HG03025 (cell line): ENCODE results near the gene CA7.

Experiments
- ATAC-seq: cut with Tn5 transposase; IDR thresholded peaks from one replicate; pipeline ENCODE4 v1.9.1; 2021; ENCODE audit warnings: mild to moderate bottlenecking, moderate library complexity; ENCODE audit not compliant: unreplicated experiment, low FRiP score

CA7 gene

DNA sequence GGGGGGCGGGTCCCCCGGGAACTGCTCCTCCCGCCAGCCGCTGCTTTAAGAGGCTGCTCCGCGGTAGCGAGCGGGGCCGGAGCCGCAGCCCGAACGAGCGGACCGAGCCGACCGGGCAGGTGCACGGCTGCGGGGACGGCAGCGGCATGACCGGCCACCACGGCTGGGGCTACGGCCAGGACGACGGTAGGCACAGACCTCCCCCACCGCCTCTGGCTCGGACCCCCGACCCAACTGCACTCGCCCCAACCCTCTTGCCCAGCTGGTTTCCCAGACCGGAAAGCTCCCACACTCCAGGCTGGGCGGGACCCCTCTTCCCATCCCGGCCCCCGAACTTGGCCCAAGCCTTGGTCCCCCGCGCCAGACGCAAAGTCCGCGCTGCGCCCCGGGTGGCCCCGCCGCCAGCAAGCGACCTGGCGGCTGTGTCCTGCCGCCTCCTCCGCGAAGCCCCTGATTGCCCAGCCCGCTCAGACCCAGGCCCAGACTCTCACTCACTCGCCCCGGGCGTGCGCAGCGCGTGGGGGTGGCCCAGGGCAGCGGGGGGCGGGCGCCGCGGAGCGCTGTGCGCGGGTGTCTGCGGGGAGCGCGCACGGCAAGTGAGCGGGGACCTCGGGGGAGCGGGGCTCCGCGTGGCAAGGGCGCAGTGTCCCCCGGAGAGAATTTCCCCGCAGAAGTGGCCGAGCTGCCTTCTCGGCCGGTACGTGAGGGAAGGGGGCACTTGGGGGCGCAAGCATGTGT is at the start of gene CA7:
Gene CA7 (plus strand): TSS at position 73 of the 738 bp plus-strand sequence. CDS start 74 bp downstream, at position 147.
- no peak for ATAC-seq

DNA sequence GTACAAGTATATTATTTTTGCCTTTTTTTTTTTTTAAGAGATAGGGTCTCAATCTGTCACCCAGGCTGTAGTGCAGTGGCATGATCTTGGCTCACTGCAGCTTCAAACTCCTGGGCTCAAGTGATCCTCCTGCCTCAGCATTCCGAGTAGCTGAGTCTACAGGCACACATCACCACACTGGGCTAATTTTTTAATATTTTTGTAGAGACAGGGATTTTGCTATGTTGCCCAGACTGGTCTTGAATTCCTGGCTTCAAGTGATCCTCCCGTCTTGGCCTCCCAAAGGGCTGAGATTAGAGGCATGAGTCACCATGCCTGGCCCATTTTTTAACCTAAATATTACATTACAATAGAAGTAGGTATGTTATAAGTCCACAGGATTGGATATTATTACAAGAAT is 46.1 kb upstream of the CA7 start:
- ATAC-seq = no peak

DNA sequence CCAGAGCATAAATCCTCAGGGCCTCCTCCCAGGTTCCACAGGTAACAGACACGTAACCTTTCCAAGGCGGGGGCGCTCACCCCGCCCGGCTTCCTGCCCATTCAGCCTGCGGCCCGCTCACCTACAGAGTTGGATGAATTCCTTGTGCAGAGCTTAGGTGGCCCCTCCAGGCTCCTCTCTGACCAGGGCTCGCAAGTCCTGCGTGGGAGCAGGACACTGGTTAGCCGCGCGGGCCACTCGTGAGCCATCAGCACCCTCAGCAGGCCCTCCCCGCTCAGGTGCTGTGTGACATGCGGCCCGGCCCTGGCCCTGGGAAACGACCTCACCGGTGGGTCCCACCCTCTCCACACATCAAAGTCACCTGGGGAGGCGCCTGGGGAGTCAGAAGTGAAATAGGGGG is 43.4 kb upstream of the CA7 start:
- ATAC-seq = no peak

DNA sequence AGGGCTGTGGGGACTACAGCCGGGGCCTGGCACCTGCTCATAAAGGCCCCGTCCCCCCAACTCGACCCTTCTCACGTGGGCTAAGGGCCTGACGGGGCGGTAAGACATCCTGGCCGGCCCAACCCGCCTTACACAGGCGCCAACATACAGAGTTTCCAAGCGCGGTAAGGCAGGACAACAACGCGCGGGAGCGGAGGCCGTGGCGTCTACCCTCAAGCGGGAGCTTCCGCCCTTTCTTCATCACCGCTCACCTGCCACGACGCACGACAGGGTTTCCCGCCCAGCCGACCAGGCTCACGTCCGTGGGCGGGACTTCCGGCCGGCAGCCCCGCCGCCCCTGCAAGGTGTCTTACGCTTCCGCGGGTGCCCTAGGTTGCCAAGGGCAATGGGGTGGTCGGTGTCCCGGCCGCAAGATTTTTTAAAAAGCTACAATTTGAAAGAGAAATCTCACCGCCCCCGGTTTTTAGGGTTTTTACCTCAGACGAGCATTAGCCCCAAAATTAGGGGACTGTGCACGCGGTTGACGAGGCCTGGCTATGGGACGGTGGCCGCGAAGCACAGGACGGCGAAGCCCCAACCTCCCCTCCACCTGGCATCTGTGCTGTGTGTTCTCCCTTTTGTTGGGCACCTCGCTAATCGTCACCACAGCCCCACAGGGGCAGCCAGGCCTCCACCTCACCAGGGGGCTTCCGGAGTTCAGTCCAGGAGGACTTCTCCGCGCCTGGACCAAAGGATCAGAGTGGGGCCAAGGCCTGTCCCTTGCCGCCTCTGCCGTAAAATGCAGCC is 42.7 kb upstream of the CA7 start, which contains the start of gene TERB1:
Gene TERB1 (minus strand): TSS at position 265 of the 786 bp plus-strand sequence. CDS start 4,786 bp downstream, outside the sequence.
- no peak for ATAC-seq

DNA sequence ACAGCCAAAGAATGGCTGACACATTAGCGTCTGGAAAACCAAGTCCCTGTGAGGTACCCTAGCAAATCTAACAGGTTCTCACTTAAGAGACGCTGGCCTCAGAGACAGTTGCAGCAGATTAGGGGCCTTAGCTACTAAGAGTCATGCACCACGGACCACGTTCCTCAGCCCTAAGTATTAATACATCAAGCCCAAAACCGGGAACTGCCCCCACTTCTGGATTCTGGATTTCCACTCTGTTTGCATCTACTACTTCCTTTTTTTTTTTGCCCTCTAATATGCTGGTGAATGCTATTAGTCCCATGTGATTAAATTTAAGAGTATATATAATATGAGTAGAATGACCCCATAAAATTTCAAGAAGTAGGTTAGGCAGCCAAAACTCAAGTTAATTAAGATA is 42.1 kb upstream of the CA7 start:
- ATAC-seq = no peak

DNA sequence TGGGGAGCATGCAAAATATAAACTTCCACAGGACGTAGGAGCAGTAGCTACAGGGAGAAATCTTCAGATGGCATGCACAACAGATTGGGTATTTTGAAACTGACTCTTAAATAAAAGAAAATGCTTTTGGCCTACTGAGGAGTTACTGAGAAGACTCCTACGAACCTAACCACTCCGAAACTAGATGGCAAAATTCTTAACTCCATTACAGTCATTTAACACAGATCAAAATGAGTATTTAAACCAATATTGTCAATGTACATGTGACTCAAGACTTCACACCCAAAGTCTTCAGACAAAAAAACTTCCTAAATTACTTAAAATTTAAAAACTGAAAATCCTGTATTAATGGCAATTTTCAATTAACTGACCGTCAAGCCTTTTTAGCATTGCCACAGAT is 34.4 kb upstream of the CA7 start:
- no peak for ATAC-seq

DNA sequence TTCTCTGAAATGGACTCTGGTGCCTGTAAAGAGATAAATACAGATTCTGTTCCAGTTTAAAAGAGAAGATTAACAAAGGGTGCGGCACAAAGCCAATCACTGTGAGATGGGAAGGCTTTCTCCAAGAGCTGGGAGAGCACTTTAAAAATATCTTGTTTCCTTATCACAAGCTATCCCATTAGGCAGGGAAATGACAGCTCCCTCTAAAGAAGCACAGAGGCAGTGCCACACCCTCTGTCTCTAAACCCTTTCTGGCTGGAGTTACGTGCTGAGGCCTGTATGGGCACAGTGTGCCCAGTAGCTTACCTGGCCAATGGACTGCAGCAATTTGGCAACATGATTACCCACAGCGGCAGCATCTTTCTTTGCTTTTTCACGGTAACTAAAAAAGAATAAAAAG is 33.8 kb upstream of the CA7 start:
- ATAC-seq = no peak

DNA sequence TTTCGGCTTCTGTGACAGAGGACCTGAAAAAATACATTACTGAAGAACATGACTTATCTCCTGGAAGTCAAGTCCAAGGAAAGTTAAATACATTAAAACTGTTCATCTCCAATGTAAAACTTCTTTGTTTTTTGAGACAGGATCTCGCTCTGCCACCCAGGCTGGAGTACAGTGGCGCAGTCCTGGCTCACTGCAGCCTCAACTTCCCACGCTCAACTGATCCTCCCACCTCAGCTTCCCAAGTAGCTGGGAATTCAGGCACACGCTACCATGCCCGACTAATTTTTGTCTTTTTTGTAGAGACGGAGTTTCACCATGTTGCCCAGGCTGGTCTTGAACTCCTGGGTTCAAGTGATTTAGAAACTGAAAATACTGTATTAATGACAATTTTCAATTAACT is 33.2 kb upstream of the CA7 start:
- ATAC-seq = no peak

DNA sequence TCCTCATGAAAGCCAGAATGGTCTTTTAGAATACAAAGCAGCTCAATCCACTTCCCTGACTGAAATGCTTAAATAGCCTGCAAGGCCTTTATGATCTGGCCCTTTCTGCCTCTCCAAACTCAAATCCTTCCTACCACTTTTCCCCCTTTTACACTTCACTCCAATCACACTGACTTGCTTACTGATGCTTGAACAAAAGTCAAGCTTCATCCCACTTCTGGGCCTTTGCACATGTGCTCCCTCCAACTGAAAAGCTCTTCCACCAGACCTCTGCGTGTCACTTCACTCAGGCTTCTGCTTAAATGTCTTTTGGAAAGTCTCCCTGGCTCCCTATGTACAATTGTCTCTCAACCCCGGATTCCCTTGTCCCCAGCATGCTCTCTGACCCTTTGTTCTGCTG is 29.5 kb upstream of the CA7 start:
- ATAC-seq = no peak

DNA sequence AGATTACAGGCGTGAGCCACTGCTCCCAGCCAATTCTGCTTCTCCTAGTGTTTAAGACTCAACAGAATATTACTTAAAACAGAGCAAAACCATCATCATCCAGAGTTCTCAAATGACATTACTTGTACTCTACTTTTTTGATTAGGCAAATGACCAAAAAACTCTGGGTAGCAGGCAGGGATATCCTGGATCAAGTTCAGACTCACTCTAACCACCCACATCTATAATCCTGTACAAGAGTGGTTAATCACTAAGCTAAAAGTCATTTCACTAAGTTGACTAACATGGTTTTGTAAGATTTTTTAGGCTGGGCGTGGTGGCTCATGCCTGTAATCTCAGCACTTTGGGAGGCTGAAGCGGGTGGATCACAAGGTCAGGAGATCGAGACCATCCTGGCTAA is 20.2 kb upstream of the CA7 start:
- no peak for ATAC-seq

DNA sequence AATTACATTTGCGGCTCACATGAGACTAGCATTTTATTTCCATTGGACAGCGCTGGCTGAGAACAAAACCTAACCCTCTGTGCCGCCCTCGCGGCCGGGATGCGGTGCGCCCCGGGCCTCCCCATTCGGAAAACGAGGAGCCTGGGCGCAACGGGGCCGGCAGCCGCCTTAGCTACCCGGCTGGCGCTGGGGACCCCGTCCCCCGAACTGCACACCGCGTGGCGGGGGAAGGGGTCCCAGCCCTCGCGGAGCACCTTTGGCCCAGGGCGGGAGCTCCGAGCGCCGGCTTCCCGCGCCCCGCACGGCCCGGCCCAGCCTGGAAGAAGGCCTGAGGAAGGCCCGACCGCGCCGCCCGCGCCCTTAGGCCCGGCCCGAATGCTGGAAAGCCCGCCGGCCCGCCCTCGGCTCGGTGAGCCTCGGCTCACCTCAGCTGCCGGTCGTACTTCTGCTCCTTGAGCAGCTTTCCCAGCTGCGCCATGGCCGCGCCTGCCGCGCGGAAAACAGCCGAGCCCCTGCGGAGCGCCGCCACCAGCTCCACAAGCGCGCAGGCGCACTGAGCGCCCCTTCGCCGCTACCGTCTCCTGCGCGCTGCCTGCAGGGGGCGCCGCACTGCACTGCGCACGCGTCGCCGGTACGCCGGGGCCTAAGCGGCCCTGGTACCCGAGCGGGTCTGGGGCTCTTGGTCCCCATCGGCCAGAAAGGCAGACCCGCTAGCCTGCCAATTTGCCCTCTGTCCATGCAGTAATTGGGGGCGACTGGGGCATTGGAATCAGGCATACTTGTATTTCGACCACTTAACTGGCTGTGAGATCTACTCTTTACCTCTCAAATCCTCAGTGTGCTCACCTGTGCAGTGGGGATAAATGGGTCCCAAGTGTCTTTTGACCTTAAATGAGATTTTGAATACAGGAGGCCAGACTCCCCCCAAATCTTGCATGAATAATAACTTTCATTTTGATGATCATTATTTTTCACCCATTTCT is 13.5 kb upstream of the CA7 start, which contains the start of gene NAE1:
Gene NAE1 (minus strand): TSS at position 555 of the 983 bp plus-strand sequence. CDS start 77 bp downstream, at position 478.
- peak; percentile 81 for ATAC-seq

DNA sequence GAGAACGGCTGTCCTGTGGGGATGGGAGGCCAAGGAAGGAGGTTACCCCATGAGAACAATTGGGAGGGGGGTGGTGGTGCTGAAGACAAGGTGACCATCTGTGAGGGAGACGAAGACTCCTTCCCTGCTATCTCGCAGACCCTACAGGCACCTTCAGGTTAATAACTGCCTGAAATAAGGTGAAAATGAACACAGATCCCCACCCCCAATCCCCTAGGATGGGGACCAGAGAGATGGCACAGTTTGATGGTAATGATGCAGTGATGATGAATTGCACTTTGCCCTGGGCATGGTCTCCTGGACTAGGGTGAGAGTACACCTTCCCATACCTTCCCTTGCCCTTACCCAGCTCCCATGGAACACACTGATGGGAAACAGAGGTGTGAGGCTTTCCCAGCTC is 12.0 kb upstream of the CA7 start:
- no peak for ATAC-seq

DNA sequence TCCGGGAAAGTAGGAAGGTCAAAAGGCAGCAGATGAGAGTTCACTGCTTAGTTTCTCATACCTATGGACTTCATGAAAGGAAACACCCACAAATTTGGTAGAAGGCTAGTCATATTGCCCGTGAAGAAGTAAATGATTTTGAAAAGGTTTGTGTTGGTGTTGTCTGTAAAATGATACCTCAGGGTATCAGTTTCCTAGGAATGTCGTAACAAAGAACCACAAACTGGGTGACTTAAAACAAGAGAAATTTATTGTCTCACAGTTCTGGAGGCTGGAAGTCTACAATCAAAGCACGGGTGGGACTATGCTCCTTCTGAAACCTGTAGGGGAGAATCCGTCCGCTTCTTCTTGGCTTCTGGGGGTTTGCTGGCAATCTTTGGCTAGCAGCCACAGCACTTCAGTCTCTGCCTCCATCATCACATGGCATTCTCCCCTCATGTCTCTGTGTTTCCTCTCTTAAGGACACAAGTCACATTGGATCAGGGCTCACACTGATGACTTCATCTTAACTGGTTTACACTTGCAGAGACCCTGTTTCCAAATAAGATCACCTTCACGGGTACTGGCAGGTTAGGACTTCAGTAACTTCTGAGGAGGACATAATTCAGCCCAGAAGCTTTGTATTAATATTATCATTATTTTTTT is 11.4 kb upstream of the CA7 start:
- no peak for ATAC-seq

DNA sequence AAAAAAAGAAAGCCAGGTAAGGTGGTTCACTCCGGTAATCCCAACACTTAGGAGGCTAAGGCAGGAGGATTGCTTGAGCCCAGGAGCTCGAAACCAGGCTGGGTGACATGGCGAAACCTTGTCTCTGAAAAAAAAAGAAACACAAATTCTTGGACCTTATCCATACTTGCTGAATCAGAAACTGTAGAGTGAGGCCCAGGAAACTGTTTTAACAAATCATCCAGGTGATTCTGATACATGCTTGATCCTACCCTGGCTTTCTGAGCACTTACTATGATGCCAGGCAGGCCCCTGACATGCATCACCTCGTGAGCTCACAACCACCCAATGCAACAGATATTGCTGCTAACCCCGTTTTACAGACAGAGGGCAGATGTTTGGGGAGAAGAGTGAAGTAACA is 9.5 kb upstream of the CA7 start:
- no peak for ATAC-seq

DNA sequence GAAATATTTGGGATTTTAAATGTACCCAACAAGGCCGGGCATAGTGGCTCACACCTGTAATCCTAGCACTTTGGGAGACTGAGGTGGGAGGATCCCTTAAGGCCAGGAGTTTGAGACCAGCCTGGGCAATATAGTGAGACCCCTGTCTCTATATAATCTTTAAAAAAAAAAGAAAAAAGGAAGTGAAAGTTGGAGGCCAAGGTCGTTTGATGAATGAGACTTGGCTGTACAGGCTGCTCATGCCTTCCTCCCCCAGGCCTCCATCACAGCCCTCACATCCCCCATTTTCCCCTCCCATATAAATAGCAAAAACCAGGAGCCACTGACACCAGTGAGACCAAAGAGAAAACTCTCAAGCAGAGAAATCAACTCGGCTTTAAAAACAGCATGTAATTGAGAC is 3.3 kb upstream of the CA7 start:
- ATAC-seq = no peak

DNA sequence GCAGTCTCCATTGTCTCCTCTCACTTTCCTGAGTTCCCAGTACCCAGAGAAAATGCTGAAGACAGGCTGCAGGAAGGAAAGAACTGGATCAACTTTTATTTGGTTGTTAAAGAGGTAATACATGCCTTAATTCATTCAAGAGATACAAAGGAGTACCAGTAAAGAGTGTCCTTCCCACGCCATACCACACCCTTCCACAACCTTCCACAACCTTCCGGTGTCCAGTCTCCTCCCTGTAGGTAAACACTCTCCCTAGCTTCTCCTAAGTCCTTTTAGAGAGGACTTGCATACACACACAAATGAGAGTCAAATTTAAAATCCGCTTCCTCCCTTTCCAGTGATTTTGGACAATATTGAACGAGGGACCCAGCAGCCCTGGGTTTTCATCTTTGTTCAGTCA is 2.8 kb upstream of the CA7 start:
- ATAC-seq = no peak

DNA sequence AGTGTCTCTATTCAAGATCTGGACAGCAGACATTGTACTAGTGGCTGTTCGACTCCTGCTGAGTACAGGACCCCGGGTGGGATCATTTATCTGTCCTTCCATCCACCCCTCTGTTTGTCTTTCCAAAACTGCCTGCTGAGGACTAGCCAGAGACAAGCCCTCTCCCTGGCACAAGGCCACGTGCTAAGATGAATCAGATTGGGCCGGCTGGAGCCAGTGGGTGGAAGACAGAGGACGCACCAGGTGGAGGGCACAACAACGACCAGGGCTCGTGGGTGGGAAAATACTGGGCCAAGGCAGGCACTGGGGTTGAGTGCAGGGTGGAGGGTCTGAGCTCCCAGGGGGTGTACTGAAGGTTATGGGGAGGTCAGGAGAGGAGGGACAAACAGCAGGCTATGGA is 1.4 kb upstream of the CA7 start:
- no peak for ATAC-seq

DNA sequence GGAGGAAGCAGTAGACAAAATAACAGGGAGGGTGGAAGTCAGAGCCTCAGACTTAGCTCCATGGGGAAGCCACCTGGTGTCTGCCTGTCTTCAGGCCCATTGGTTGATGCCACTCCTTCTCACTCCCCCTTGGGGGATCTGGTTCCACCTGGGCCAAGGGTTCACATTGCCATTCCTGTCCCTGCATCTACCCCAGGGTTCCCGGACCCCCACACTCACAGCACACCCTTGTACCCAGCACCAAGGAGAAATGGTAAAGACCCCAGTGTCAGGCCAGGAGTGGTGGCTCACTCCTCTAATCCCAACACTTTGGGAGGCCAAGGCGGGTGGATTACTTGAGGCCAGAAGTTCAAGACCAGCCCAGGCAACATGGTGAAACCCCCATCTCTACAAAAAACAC is 1.0 kb upstream of the CA7 start:
- ATAC-seq = no peak

DNA sequence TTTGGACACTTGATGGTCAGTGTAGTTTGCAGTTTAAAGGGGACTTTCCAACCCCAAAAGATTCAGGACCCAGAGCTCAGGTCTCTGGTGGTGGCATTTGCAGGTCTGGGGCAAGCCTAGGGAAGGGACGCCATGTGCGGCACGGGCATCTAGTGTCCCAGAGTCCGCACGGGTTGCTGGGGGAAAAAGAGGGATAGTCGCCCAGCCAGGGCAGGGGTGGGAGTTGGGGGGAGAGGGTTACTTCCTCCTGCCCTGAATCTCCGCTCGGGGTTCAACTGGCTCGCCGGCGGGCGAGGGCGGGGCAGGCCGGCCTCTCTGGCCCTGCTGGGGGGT is 239 bp upstream of the CA7 start:
- no peak for ATAC-seq

DNA sequence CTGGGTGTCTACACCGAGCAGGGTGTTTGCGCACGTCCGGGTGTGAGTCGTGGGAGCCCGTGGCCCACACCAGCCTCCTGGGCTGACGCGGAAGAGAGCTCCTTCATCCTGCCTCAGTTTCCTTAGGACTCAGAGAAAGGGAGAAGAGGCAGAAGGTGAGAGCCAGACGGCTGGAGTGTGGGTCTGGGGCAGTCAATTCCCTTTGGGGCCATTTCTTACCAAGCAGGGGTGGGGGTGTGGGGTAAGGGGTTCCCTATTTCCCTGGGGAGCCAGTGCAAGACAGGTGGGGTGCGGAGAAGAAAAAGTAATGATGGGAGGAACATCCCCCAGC is 831 bp downstream of the CA7 start:
- no peak for ATAC-seq
